Endothelial cell of hepatic sinusoid (primary cell): Measurements from ENCODE around the gene C1orf21.

Experiments
- in situ Hi-C: cut with HindIII; loops from 2 replicates; pipeline ENCODE4 v1.10.0; 2017; ENCODE audit warnings: low sequenced_read_pairs

The C1orf21 gene

GRCh38 chr1:184443201-184443600 is 56.4 kb downstream of the C1orf21 start:
- in situ Hi-C loops: no loop called here

DNA sequence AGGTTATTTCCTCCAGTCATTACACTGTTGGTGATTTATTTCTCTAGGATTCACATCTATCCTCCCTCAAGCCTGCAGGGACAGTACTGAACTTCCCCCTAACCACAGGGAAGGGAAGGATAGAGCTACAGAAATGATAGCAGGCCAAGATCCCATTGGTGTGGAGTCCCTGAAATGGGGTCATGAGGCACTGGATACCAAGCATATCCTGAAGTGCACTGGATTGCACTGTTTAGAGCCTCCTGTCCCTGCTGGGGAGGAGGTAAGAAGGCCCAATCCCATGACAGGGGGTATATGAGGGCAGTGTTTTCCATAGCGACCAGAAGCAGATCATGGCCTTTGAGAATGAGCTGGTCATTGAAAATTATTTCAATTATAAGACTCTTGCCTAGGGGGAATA is 56.8 kb downstream of the C1orf21 start:
- in situ Hi-C loops: no loop called here

- in situ Hi-C loops: no loop called here
These were observed 59.2 kb downstream of the C1orf21 start for GRCh38 chr1:184445997-184446396.

DNA sequence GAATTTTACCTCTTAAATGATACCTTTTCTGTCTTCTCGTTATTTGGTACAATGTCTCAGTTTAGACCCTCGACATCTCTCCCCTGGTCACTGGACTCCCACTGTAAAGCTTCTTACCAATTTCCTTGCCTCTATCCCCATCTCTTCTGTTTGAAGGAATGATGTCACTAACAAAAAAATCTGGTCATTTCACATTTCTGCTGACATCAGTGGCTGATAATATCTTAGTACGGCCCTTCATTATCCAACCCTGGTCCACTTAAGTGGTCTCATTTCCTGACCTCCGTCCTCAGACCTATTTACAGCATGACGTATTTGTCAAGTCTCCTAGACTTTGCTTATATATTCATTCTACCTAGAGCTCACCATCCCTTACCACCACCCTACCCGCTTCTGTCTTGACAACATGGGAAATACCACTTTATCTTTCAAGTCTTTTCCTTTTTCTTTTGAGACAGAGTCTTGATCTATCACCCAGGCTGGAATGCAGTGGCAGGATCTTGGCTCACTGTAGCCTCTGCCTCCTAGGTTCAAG is 60.9 kb downstream of the C1orf21 start:
- in situ Hi-C loops: no loop called here

DNA sequence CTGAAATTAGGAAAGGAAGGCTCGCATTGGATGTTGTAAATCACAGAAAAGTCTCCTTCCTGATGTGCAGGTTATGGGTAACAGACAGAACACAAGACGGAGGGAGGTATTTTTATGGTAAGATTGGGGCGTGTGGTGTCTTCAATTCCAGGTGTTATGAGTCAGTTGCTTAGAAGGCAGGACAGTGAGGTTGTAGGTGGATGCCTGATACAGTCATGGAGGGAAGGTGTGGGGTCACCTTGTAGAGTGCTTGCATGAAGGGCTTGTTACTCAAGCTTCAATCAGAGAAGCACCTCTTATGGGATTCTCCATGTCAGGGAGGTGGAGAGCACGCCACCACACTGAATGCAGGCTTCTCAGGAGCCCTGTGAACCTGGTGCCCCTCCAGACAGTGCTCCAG is 63.1 kb downstream of the C1orf21 start:
- in situ Hi-C loops: no loop called here

GRCh38 chr1:184455786-184456185 is 69.0 kb downstream of the C1orf21 start:
- in situ Hi-C loops: no loop called here

- in situ Hi-C loops: no loop called here
These were observed 69.4 kb downstream of the C1orf21 start for GRCh38 chr1:184456189-184456588.

- in situ Hi-C loops: no loop called here
These were observed 70.7 kb downstream of the C1orf21 start for GRCh38 chr1:184457500-184457899.

DNA sequence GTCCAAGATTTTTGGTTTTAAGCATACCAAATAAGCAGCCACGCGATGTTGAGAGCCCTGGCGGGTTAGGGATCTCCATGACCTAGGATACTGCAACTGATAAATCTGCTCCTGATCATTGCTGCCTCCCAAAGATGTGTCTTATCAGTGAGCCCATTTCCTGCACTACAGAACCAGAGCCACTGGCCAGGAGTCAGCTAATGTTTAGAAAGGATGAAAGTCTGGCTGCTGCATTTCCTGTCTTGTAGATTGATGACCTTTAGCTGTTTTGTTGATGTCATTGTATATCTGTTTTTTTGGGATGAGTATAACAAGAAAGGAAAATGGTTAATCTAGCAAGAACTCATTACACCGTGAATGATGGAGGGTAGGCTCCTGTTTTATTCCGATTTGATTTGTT is 74.5 kb downstream of the C1orf21 start:
- in situ Hi-C loops: no loop called here

DNA sequence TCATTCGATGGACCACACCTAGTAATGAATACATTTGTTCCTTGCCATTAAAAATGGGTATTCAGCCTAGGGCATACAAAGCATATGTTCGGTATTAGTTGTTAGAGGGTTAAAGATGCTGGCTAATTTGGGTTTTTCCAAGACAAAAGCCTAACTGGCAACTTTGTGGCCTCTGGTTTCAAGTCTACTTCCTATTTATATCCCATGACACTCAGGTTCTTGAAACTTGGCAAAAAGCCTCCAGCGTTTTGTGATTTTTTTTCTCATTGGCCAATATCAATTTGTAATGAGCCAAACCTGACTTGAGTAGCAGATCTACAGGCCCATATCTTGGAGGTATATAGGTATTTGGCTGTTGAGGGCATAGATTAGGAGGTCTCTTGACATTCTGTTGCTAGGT is 75.3 kb downstream of the C1orf21 start:
- in situ Hi-C loops: no loop called here

GRCh38 chr1:184462990-184463389 is 76.2 kb downstream of the C1orf21 start:
- in situ Hi-C loops: no loop called here

DNA sequence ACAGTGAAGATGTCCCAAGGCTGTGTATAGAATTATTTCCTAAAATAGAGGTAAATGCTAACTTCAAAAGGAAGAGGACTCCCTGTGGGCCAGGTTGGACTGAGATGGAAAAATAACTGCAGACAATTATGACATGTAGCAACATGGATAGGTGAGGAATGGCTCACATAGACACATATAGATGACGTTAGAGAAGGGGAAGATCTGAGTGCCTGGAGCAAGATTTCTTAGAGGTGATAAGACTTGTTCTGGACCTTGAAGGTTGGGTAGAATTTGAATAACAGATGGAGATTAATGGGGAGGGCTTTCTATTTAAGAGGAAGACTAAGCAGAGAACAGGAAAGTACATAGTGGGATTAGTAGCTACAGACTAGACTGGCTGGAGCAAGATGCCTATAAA is 76.9 kb downstream of the C1orf21 start:
- in situ Hi-C loops: no loop called here

GRCh38 chr1:184464757-184465156 is 77.9 kb downstream of the C1orf21 start:
- in situ Hi-C loops: no loop called here

DNA sequence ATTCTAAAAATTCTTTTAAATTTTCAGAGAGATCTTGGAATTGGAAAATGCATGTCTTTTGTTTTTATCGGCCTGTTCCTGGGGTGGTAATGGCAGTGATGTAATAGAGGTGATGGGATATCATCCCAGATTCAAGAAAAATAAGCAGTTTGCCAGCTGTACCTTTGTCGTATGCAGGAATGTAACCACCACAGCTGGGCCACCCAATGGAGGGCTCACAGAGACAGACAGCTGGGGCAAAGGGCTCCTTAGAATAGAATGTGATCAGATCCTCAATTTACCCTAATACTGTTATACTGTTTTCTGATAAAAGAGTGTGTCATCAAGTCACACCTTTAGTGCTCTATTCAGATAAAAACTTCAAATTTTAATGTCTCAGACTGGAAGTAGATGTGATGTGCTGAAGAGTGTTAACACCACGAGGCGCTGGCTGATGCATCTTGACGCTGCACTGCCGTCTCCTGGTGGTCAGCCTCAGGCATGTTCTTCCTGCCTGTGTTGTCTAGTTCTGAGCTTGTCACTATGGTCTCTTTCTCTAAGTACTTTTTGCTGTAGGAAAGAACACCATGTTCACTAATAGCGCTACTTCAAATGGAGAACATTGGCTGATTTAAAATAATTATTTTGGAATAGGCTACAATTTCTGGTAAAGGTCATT is 78.8 kb downstream of the C1orf21 start:
- in situ Hi-C loops: no loop called here

- in situ Hi-C loops: no loop called here
These were observed 80.5 kb downstream of the C1orf21 start for GRCh38 chr1:184467295-184467694.

- in situ Hi-C loops: no loop called here
These were observed 82.6 kb downstream of the C1orf21 start for GRCh38 chr1:184469396-184469795.

DNA sequence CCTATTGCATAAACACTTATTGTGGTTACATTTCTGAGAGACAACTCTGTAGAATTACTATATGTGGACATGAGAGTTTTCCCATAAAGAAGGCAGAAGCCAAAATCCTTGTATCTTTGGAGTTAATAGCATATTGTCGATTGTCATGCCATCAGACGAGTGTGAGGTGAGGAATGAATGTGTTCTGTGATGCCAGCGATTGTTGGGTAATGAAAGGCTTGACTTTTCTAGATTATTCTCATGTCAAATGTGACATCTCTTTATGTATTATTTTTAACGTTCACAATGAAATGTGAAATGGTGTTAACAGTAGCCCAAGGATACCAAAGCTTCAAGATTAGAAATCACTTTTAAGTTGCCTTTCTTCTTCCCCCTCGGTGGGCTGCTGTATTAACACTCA is 84.9 kb downstream of the C1orf21 start:
- in situ Hi-C loops: no loop called here

DNA sequence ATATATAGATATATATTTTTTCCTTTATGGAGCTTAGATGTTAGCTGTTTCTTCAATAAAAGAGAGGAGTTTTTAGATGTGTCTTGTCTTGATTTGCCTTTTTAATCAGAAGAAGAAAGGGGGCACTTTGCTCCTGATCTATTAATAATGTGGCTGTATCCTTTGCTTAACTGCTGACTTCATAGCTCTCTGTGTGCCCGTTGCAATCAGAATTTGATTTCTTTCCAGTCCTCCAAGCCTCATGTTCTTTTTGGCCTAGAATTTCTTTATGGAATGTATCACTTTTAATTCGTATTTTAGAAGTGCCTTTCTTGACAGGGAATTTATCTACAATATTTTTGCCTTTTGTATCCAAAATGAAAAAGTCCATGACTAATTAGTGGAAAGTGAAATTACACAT is 85.3 kb downstream of the C1orf21 start:
- in situ Hi-C loops: no loop called here

DNA sequence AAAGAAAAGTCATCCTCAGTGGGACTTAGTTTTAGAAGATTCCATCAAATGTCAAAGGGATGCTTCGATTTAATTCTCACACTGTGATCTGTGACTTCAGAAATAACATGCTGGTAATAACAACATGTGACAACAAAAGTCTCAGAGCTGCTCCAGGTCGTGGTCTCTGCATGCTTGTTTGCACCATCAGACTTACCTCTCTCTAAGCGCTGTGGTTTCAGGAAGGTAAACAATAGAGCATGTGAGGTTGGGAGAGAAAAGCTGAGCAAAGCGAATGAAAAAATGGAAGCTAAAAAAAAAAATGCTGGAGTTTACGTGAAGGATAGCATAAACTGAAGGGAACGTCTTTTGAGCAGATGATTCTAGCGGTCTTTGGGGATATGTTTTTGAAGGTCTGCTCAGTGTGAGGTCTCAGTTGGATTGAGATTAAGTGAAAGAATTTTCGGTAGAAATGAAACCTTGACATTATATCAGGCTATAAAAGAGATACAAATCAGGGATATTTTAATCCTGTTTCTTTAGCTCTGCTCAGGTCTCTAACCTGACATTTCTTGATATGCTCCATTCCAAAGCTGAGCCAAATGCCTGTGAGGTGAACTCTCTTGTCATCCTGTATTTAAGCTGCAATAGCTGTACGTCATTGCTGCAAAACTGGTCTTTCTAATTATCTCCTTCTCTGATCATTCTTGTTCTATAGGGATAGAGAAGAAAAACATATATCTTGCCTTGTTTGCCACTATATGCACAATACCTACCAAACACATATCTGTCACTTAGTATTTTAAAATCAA is 86.5 kb downstream of the C1orf21 start:
- in situ Hi-C loops: no loop called here

GRCh38 chr1:184476187-184476586 is 89.4 kb downstream of the C1orf21 start:
- in situ Hi-C loops: no loop called here

DNA sequence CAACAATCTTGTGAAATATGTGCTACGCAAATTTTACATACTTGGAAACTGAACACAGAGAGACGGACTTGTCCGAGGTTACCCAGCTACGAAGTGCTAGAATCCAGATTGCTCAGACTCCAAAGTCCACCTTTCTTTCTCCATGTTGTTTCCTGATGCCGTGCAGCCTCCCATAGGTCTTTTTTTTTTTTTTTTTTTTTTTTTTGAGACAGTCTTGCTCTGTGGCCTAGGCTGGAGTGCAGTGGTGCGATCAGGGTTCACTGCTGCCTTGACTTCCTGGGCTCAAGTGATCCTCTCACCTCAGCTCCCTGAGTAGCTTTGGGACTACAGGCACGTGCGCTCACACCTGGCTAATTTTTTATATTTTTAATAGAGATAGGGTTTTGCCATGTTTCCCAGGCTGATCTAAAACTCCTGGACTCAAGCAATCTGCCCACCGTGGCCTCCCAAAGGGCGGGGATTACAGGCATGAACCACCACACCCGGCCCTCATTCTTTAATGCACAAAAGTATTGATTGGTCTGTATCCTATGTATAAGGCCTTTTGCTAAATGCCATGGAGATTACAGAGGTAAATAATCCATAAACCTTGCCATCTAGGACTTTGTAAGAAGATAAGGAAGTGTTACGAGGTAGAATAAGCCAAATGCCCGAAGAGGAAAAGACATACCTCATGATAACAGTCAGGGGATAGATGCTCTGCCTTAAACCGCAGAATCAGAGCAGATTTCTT is 92.8 kb downstream of the C1orf21 start:
- in situ Hi-C loops: no loop called here

DNA sequence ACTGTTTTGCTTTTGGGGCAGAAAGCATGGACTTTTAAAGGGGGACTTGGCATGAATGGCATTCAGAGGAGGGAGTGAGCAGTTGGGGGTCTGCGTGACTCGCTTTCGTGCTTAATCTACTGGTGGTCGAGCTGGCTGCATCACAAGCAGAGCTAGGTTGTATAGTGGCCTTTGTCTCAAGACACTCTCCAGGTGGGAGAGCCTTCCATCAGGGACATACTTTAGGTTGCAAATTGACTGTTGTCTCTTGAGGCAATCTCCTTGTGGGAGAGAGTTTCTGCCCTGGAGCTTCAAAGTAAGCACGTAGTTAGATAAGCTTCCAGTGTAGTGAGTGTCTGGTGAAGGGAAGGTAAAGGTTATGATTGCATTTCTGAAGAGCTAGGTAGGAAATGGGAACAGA is 93.9 kb downstream of the C1orf21 start:
- in situ Hi-C loops: no loop called here
